ENCODE data around the gene ZNF628. TPM values are rescaled to one million over a fixed set of nuclear protein-coding genes. Genes with fewer than 3 reads are reported as not detected.
A peak's percentile ranks its signal among the peaks of the same experiment; 100 is the strongest.

The ZNF628 gene
- total RNA-seq, 4 donors from 2014 or later: 5.1 to 16.6 (median 11.9) TPM

- Histone ChIP-seq H3K4me1 (peaks cover 19 to 38% (median 34%) of the 10 kb centered on the region in 4 donors), H3K27me3 (no peaks in the 10 kb centered on the region), H3K36me3 (no peaks in the 10 kb centered on the region), H3K27ac (replicated peaks in 1 of 4) (no peak within 1 kb of the TSS), H3K9me3 (no peaks in the 10 kb centered on the region), H3K4me3 (no peak within 1 kb of the TSS)
- intact Hi-C loops (cut with DNase I): no loop called here
- DNase-seq (ENCODE audit: extremely low spot score): no peak
- TF ChIP-seq POLR2A (IDR thresholded peaks at IDR 0.05; ENCODE audit: low read depth): no peak
- TF ChIP-seq CTCF (IDR thresholded peaks at IDR 0.05): no peak
- no peak for TF ChIP-seq EP300 (IDR thresholded peaks at IDR 0.05)
- no peak for TF ChIP-seq POLR2AphosphoS5 (IDR thresholded peaks at IDR 0.05)
- WGBS: 88% methylated on average over 12 of the region's 14 CpGs
Measured at GRCh38 chr19:55464662-55465054, 11.8 kb upstream of the ZNF628 start, which contains the start of gene C19orf85. Gene C19orf85 (minus strand): TSS chr19:55464751. CDS start chr19:55464554, 197 bp downstream.

- intact Hi-C loops (cut with DNase I): no loop called here
- TF ChIP-seq CTCF (IDR thresholded peaks at IDR 0.05) (no peak), EP300 (IDR thresholded peaks at IDR 0.05) (no peak), POLR2A (IDR thresholded peaks at IDR 0.05; ENCODE audit: low read depth) (no peak), POLR2AphosphoS5 (IDR thresholded peaks at IDR 0.05) (no peak)
- no peak for DNase-seq (ENCODE audit: extremely low spot score)
- peaks cover 18 to 28% (median 24%) of the 10 kb centered on the region in 4 donors for H3K4me1 ChIP-seq
- H3K27me3 ChIP-seq: no peaks in the 10 kb centered on the region
- H3K27ac ChIP-seq (replicated peaks in 1 of 4): no peak overlapping the region
- WGBS: 86% methylated on average over 8 of the region's 11 CpGs
- no peak overlapping the region for H3K4me3 ChIP-seq
- H3K36me3 ChIP-seq: no peaks in the 10 kb centered on the region
- H3K9me3 ChIP-seq: no peaks in the 10 kb centered on the region
Measured at GRCh38 chr19:55465460-55466240, 10.8 kb upstream of the ZNF628 start.

GRCh38 chr19:55466241-55466614 lies 10.2 kb upstream of the ZNF628 start:
- H3K9me3 ChIP-seq: no peaks in the 10 kb centered on the region
- DNase-seq (ENCODE audit: extremely low spot score): no peak
- no peak overlapping the region for H3K27ac ChIP-seq (replicated peaks in 1 of 4)
- intact Hi-C loops (cut with DNase I): no loop called here
- TF ChIP-seq POLR2A (IDR thresholded peaks at IDR 0.05; ENCODE audit: low read depth): no peak
- TF ChIP-seq CTCF (IDR thresholded peaks at IDR 0.05): no peak
- no peak for TF ChIP-seq EP300 (IDR thresholded peaks at IDR 0.05)
- no peak for TF ChIP-seq POLR2AphosphoS5 (IDR thresholded peaks at IDR 0.05)
- H3K4me1 ChIP-seq: peaks cover 13 to 23% (median 18%) of the 10 kb centered on the region in 4 donors
- H3K36me3 ChIP-seq: no peaks in the 10 kb centered on the region
- no peaks in the 10 kb centered on the region for H3K27me3 ChIP-seq
- 86% methylated on average over 4 of the region's 4 CpGs for WGBS
- no peak overlapping the region for H3K4me3 ChIP-seq

GRCh38 chr19:55467236-55468053 lies 9.0 kb upstream of the ZNF628 start:
- intact Hi-C loops (cut with DNase I): loop anchor here (1.0 kb wide), 1 partner anchor 37 kb away; no protein-coding TSS in a partner anchor
- 49% methylated on average over 15 of the region's 29 CpGs for WGBS
- Histone ChIP-seq H3K4me3 (no peak overlapping the region), H3K27ac (replicated peaks in 1 of 4) (peak overlapping the region in 1 of 4 donors; percentile 42), H3K4me1 (peaks cover 8 to 15% (median 12%) of the 10 kb centered on the region in 4 donors), H3K9me3 (no peaks in the 10 kb centered on the region), H3K27me3 (no peaks in the 10 kb centered on the region), H3K36me3 (no peaks in the 10 kb centered on the region)
- no peak for TF ChIP-seq POLR2A (IDR thresholded peaks at IDR 0.05; ENCODE audit: low read depth)
- TF ChIP-seq EP300 (IDR thresholded peaks at IDR 0.05): no peak
- peak; percentile 19 to 65 for TF ChIP-seq POLR2AphosphoS5 (IDR thresholded peaks at IDR 0.05)
- peak in 2 of 3 experiments; percentile 96 to 97 for TF ChIP-seq CTCF (IDR thresholded peaks at IDR 0.05)
- DNase-seq (ENCODE audit: extremely low spot score): no peak
